OCI-LY7 (cell line): Measurements from ENCODE around the gene NCAM1.

Source experiments
- CTCF ChIP-seq: fragments of 200-600 bp; sonication (generic); conservative IDR thresholded peaks from 2 replicates; pipeline ENCODE4 v1.5.1; 2014; ENCODE audit warnings: mild to moderate bottlenecking, antibody characterized with exemption, low read length, moderate library complexity, mixed read lengths
- EZH2phosphoT487 ChIP-seq: fragments of 200-600 bp; sonication (generic); IDR thresholded peaks from 2 replicates; pipeline ENCODE4 v1.6.1; 2018; ENCODE audit warnings: low read depth, borderline replicate concordance, mild to moderate bottlenecking, mixed run types, antibody characterized with exemption, low read length, moderate library complexity, mixed read lengths

- TF ChIP-seq CTCF (no peak), EZH2phosphoT487 (no peak)
Measured at GRCh38 chr11:113260541-113260940, 299.3 kb downstream of the NCAM1 start.
